ENCODE results near the gene BDKRB2.

Gene BDKRB2

DNA sequence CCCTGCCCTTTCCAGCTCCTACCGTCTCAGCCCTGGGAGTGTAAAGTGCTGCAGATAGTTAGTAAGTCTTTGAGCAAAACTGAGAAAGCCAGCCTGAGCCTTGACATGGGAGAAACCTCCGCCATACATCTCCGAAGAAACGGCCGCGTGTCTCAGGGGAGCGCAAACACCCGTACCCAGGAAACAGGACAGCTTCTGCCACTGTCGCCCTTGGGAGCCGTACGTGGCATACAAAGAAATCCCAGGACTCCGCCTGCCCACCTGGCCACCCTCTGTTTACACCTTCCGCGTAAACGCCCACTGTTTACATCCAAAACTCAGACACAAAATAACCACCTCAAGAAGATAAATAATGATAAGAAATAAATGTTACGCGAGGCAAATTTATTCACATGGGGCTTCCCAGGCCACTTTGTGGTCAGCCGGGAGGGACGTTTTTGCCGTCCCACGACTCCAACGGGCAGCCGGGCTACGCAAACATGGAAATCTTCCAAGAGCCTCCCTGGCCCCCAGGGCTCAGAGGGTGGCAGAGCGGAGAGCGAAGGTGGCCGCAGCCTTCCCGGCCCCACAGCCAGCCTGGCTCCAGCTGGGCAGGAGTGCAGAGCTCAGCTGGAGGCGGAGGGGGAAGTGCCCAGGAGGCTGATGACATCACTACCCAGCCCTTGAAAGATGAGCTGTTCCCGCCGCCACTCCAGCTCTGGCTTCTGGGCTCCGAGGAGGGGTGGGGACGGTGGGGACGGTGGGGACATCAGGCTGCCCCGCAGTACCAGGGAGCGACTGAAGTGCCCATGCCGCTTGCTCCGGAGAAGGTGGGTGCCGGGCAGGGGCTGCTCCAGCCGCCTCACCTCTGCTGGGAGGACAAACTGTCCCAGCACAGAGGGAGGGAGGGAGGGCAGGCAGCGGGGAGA, at the start of gene BDKRB2:
Gene BDKRB2, plus strand, starts transcription at position 689 of the 908 bp plus-strand sequence. CDS start 32,269 bp downstream, outside the sequence.
- peak in 1 of 2 donors; percentile 18 for DNase-seq

DNA sequence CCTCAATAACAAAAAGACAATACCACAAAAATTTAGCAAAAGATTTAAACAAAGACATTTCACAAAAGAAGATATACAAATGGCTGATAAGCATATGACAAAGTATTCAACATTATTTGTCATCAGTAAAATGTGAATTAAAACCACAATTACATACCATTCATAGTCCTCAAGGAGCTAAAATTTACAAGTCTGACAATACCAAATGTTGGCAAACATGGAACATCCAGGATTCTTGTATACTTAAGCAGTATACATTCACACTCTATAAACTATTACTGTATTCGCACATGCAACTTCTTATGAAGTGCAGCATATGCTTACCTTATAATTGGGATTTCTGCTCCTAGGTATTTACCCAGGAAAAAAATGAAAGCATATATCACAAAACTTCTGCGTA, 49.7 kb upstream of the BDKRB2 start:
- no peak for DNase-seq

DNA sequence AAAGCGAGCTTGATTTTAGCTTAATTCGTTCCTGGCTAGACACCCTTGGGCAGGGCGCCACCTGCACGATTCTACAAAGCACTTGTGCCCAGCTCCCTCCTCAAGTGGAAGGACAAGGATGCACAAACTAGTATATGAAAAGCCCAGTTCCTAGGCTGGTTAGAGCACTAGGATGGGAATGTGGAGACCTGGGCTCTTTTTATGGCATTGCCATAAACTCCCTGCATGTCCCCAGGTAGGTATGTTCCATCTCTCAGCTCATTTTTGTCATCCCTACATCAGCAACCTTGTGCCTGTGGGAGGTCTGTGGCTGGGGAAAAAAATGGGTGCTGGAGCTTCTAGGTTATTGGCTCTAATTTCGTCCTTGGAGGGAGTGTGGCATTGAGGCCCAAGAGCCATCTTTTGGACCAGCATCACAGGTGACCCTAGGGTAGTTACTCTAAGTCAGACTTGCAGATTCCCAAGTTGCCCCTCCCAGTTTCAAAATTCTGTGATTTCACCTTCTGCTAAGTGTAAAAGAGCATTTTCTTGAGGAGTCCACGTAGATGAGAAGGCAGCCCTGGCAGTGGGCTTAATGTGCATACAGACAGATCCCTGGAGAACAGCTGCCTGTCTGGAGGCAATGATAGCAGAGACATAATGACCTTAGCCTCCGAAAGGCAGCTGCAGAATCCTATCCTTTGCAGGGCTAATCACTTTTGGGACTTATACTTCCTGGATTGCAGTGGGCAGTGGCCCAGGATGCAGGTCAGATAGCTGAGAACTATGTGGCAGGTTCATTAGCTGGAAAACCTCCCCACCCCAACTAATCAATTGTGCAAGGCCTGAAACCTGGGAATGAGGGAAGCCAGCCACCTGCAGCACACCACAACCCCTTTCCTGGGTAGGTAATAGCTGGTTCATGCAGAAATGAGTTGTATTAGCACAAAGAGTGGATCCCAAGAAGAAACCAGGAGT, 47.6 kb upstream of the BDKRB2 start:
- DNase-seq, result no peak

DNA sequence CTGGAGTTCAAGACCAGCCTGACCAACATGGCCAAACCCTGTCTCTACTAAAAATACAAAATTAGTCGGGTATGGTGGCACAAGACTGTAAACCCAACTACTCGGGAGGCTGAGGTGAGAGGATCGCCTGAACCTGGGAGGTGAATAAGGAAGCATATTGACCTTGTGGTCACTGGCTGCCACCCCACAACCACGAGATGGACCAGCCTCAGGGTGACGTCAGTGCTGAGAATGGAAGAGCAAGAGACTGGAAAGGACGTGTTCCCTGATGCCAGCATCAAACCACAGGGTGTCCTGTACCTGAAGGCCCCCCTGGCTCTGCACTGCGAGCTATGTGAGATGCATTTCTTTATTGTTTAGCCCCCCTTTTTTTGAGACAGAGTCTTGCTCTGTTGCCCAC, 45.9 kb upstream of the BDKRB2 start:
- no peak for DNase-seq

DNA sequence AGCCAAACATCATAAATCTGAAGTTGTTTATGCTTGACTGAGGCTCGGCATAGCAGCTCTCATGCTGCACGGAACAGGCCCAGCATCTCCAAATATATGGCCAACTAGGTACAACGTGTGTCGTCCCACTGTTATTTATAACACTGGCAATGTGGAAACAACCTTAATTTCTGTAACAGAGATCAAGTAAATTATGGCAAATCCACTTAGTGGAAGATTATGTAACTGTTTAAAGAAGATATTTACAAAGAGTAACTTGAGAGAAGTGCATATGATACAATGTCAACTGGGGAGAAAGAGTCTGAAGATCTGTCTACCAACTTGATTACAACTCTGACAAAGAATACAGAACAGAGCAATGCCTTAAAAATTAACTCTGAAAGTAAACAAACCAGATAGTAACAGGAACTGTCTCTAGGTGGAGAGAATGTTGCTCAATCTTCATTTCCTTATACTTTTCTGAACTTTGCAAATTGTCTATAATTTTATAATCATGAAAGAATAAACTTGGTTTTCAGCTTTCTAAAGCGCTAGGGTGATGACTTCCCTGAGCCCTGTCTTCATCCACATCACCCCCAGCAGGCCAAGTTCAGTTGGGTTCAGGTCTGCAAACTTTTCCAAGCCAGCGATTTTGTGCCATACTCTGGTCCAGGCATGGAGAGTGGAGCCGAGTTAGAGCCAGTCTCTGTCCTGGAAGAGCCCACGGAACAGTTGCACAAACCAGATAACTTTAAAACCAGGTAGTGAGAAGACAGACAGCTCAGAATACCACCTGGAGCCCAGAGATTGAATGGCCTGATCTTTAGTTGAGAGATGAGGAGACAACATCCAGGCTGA, 44.3 kb upstream of the BDKRB2 start:
- no peak for DNase-seq

DNA sequence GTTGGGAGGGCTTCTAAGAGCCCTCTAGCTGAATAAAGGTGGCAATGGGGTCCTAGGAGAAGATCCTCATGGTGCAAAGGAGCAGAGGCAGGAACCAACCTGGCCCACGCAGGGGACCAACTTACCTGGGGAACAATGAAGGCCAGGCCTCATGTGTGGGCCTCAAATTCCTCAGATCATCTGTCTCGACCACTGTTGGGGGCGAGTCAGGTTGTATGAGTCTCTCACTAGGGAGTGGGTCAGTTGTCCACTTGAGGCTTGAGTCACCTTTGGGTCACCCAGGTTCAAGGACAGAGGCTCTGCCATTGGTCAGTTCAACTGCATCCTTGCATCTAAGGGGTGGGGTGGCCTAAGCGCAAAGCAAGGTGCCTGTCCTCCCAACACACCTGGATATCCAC, 43.7 kb upstream of the BDKRB2 start:
- no peak for DNase-seq

DNA sequence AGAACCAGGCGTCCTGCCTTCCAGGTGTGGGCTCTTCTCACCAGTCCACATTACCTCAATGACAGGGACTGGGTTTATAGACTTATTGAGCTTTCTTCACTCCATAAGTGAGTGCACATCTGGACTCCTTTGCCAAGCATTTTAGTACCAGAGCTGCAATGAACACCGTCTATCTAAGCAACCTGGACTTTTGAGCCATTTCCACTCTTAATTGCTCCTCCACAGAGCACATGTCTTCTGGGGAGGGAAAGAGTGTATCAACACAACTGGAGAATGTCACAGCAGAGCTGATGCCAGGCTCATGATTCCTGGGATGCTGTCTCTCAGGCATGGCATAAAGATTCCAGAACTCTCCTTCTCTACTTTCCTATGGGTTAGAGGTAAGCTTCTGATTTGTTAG, 43.0 kb upstream of the BDKRB2 start:
- DNase-seq, result no peak

DNA sequence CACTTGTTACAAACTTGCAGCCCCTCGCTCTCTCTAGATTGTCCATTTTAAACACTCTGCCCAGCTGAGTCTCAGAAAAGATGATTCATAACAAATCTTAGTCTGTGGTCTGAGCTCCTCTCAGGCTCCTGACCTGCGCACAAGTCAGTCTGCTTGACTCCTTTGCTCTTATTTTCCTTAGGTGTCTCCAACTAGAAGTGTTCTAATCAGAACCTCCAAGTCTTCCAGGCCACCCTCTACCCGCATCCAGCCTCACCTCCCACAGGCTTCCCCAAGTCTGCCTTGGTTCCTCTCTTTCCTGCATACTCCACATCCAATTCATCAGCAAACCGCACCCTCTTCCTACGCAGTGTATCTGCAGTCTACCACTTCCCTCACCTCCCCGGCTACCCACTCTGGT, 42.4 kb upstream of the BDKRB2 start:
- DNase-seq, result no peak

DNA sequence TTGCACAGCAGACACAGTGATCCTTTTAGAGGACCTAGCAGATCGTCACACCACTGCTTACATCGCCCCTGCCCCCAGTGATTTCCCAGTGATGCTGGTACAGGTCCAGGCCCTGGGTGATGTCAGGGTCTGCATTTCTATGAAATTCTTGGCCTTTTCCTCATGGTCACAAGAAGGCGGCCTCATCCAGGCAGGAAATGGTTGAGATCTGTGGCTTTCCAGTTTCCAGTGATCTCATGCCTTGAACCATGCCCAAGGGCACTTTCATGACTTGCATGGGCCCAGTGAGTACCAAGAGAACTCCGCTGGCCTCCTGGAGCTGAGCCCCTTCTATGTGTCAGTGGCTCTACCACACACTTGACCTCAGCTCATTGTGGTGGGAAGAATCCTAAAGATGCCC, 41.9 kb upstream of the BDKRB2 start:
- DNase-seq, result no peak

DNA sequence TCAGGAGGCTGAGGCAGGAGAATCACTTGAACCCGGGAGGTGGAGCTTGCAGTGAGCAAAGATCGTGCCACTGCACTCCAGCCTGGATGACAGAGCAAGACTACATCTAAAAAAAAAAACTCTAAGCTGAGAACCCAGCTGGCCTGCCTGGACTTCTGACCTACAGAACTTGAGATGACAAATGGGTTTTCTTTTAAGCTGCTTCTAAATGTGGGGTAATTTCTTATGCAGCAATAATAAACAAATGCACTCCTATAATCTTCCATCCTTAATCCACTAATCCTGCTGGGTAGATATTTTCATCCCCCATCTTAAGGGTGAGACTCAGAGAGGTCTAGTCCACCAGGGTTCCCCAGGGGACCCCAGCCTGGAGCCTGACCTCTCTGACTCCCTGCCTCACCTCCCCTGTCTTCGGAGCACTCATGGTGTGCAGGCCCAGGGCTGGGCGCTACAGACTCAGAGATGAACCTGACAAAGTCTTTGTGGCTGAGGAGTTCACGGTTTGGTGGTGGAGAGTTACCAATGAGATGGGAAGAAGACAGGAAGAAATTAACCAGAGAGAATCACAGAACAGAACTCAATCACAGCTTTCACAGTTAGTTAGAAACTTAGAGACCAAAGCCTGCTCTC, 39.7 kb upstream of the BDKRB2 start:
- no peak for DNase-seq

DNA sequence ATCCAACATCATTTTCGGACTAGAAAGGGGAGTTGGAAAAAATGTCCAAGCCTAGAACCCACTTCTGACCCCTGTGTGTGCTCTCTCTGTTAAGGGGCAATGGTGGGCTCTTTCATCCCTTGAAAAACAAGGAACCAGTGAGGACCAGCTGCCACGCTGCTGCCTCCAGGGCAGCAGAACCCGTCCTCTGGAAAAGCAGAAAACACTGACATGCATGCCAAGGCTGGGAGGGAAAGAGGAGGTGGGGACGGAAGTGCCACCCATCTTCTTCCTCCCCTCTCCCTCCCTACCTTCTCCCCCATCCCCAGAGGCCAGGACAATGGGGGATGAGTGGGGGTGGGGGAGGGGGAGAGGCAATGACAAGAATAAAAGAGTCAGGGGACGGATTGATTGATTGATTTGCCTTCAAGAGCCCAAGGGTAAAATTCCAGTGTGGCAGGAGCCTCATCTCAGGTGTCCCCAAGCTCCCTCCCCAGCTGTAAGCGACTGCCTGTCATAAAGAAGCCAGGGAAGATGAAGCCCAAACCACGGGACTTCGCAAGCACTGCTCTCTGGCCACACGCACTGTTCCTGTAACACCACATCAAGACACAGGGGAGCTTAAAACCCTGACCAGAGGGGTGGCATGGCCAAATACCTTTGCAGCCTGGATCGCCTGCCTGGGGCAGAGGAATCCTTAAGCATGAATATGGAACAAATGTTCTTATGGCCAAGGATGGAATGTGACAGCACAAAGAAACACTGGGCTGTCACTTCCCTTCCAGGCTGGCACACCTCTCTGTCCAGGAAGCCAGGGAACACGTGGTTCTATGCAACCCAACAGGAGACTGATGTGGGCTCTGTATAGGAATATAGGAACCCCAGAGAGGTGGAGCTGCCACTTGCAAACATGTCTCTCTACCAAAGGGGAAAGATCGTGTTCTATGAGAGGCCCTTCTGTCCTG, 38.9 kb upstream of the BDKRB2 start:
- no peak for DNase-seq

DNA sequence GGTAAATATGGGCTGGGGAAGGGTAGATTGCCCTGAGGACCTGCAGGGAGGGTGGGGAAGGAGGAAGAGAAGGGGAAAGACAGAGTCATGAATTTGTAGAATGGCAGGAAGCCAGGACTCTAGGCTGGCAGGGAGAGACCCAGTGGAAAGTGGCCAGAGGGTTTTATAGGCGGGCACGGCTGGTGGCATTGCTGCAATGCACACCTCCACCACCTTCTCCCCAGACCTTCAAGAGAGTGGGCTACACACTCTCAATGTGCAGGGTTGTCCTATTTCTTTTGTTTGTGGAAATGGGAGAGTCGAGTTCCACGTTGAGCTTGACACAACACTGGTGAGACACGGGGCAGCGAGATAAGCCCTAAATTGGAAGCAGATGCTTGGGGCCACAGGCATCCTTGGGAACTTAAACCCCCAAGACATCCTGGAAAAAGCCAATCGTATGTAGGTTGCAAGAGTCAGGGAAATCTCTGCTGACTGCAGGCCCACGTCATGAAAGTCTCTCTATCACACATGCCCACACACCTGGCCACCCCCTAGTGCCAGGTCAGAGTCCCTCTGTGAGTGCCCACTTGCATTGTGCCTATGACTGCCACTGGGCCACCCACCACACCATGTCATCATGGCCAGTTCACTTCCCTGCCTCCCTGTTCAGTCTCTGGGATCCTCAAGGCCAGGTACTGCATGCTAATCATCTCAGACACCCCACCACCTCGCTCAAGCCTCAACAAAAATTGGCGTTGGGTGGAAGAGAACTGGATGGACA, 38.0 kb upstream of the BDKRB2 start:
- no peak for DNase-seq

DNA sequence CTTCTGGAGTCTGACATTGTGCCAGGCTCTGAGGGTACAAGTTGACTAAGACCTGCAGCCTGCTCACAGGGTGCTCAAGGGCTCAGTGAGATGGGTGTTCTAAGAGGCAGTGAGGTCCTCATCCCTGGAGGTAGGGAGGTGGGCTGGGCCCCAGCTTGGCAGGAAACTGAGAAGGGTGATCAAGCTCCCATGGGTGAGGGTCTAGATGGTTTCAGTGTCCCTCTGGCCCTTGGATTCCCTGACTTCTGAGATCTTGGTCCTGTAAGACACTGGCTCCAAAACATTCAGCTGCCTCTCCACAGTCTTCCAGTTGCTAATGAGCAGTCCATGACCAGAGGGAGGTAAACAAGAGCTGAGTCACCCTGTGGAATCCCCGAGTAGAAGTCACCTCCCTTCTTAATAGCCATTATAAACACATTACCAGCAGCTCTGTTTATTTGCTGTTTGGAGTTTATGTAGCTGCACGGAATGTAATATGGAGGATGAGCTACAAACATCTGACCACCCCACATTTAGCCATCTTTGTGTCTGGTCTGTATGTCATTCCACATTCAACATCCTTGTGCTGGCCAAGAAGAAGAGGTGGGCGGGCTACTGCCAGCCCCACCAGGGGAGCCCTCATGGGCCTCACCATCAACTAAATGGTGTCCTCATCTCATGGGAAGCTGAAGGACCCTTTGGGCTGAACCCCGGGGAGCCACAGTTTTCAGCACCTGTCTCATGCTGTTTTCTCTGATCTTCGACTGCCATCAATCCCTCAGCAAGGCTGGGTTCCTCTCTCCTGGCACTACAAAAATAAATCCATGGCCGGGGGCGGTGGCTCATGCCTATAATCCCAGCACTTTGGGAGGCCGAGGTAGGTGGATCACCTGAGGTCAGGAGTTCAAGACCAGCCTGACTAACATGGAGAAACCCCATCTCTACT, 37.2 kb upstream of the BDKRB2 start:
- no peak for DNase-seq

DNA sequence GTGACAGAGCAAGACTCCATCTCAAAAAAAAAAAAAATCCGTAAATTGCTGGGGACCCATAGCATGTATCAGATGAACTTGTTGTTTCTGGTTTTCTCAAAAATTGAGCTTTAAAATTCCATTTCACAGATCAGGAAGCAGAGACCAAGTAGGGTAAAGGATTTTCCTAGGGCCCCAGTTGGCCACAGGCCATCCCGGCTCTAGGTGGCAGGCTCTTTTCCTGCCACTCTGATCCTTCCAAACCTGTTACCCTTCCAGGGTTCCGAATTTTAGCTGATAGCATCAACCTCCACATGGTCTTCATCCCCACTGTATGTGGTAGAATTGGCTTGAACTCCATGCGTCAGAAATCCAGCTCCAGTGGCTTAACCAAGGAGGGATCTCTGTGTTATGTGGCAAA, 36.1 kb upstream of the BDKRB2 start:
- DNase-seq, result no peak

DNA sequence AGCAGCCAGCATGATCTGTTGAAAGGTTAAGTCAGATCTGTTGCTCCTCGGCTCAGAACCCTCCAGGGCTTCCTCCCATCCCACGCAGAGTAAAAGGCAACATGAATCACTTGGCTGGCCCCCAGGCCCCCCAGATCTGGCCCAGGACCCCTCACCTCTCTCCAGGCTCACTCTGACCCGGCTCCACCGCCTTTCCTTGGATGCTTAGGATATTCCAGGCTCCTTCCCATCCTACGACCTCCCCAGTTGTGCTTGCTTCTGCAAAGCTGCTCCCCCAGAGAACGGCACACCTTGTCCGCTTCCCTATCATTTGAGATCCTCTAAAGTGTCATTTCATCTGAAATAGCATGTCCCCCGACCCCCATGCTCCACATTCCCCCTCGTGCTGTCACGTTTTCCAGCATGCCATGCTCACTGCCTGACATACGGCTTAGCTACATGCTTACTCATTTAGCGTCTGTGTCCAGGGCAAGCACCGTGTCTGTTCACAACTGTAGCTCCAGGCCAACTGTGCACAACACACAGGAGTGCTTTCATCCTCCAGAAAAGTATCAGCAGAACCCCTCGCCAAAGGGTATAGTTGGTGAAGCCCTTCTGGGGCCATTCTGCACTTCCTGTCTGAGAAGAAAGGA, 33.6 kb upstream of the BDKRB2 start:
- DNase-seq, result no peak

DNA sequence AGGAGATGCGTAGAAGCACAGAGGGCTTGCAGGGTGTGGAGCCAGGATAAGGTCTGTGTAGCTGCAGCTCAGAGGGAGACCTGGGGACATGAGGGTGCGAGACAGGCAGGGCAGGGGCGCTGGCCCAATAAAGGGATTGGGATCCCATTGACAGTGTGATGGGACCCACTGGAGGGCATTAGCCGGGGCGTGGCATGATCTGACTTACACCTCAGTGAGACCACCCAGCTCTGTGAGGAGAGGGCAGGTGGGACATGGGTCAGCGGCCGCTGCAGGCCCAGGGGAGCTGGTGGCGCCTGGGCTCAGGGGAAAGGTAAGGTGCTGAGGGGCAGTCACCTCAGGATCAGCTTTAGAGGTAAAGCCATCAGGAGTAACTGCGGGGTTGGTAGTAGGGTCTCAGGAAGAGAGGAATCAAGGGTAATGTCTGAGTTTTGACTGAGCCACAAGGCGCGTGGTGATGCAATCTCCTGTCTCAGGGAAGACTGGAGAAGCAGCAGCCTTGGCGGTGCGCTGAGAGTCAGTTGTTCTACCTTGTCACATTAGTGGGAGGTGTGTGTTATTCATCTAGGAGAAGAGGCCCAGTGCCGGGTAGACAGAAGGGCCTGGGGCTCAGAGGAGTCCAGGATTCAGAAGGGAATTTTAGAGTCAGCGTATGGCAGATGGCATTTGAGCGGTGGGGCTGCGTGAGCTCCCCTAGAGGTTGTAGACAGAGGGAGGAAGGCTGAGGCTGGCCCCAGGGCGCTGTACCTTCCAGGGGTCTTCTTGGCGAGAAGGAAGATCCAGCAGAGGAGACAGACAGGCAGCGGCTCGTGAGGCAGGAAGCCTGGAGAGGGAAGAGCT, 30.8 kb upstream of the BDKRB2 start:
- DNase-seq, result no peak

DNA sequence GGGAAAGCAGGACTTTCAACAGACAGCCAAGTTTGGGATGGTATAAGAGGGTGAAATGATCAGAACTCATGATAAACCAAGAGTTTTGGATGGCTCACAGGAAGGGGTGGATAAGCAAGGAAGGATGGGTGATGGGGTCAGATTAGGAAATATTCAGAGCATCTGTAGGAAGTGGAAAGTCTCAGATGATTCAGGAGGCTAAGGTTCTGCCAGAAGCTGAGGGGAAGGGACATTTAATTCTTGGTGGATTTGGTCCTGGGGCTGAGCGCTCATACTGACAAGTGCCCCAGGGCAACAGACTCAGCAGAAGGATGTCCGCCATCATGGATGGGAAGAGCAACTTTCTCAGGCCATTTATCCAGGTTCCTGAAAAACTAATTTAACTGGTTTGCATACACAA, 28.4 kb upstream of the BDKRB2 start:
- no peak for DNase-seq

DNA sequence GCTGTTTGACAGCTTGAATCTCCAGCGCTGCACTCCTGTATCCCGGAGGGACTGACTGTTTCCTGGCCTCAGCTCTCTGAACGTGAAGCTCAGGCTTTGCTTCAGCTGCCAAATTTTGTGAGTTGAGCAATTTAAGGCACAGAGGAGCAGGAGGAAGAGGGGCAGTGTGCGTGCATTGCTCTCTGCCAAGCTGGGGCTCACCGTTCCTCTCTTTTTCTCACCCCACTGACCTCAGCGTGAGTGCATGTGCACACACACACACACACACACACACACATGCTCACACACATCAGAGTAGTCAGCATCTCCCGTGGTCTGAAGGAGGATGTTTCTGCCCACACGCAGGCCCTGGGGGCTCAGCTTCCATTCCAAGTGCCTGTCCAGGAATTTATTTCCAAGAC, 27.8 kb upstream of the BDKRB2 start:
- no peak for DNase-seq
